Testis (tissue), 3 donors: ENCODE data around the gene SPON1. TPM values are rescaled to one million over a fixed set of nuclear protein-coding genes. Genes with fewer than 3 reads are reported as not detected.

ENCODE experiments used
- DNase-seq: peaks from one replicate; pipeline ENCODE4 v3.0.0-alpha.2; 2019
- H3K27ac ChIP-seq, 2 donors: fragments of 200-600 bp; sonication (generic); one replicate each; pipeline ENCODE4 v1.5.1; 2019
- H3K27me3 ChIP-seq: fragments of 200-600 bp; sonication (generic); one replicate; pipeline ENCODE4 v1.5.1; 2019
- H3K36me3 ChIP-seq: fragments of 200-600 bp; sonication (generic); one replicate; pipeline ENCODE4 v1.5.1; 2017; ENCODE audit warnings: low read depth; ENCODE audit errors: missing control alignments
- H3K4me1 ChIP-seq: fragments of 200-600 bp; sonication (generic); one replicate; pipeline ENCODE4 v1.5.1; 2019
- H3K4me3 ChIP-seq, 2 donors: fragments of 200-600 bp; sonication (generic); one replicate each; pipeline ENCODE4 v1.5.1; 2017 to 2019
- H3K9me3 ChIP-seq: fragments of 200-600 bp; sonication (generic); one replicate; pipeline ENCODE4 v1.5.1; 2017
- CTCF ChIP-seq, 3 experiments: fragments of 450-650 bp in 2 of 3; fragments of 200-600 bp in 1 of 3; sonication (generic) in 1 of 3; IDR thresholded peaks; one replicate each; pipeline ENCODE4 v1.5.1; 2016 to 2019; ENCODE audit warnings: antibody characterized with exemption in 3 of 3, mild to moderate bottlenecking in 2 of 3, moderate library complexity in 1 of 3
- POLR2A ChIP-seq: fragments of 450-650 bp; IDR thresholded peaks from one replicate; pipeline ENCODE4 v1.6.1; 2017; ENCODE audit warnings: antibody characterized with exemption, mild to moderate bottlenecking, moderate library complexity
- WGBS, 2 donors: methylation state at CpG; one replicate each; pipeline ENCODE4 v1.1.5; 2018; 5-methylcytosine and 5-hydroxymethylcytosine counted together
- intact Hi-C: fragments of 100-400 bp; cut with DNase I; formaldehyde crosslinking; loops from one replicate; pipeline ENCODE4 v1.15.1; 2023; ENCODE audit warnings: low total_unique reads
- polyA plus RNA-seq: library from polyadenylated mRNA; stranded (reverse); fragments of 350-450 nt; fragmentation: Illumina TruSeq; extraction: RNeasy Lipid Tissue Mini Kit (QIAGEN cat#74804); gene quantifications from one replicate; pipeline ENCODE4 v1.2.3, GENCODE V29; 2014; ENCODE audit warnings: low read depth, low replicate concordance; ENCODE audit not compliant: insufficient read depth
- total RNA-seq, 2 donors: library from RNA; depleted of rRNA; stranded (reverse); fragments of >200 nt; gene quantifications; one replicate each; pipeline ENCODE4 v1.2.3, GENCODE V29; 2016

SPON1 gene
- total and polyA plus RNA-seq, 3 donors from 2014 or later, result 6.9 to 11.9 (median 7.6) TPM

DNA sequence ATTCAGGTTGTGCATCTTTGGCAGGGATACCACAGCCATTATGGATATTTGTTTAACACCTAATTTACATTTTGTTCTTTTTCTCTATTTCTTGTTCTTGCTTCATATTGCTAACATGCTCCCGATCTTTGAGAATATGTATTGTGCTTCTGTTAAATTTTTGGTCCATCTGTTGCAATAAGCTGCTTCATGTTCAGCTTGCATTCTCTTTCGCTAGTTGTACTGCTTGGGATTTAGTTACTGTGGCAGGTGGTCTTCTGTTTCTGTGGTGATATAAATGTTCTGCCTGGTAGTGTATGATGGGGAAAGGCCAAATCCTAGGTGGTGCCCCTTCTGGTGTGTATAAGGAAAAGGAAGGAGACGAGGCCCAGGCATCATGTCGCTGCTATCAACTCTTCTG is 140.2 kb downstream of the SPON1 start:
- H3K27me3 ChIP-seq, result no peaks in the 10 kb centered on the region
- TF ChIP-seq CTCF (IDR thresholded peaks at IDR 0.05), result no peak
- no peak for TF ChIP-seq POLR2A
- intact Hi-C loops, result no loop called here
- H3K9me3 ChIP-seq, result no peaks in the 10 kb centered on the region
- H3K36me3 ChIP-seq, result no peaks in the 10 kb centered on the region
- no peak for DNase-seq
- no peak overlapping the region for H3K4me3 ChIP-seq
- 91 to 95% methylated on average over 4 of the region's 4 CpGs for WGBS, 2 donors
- H3K4me1 ChIP-seq, result no peaks in the 10 kb centered on the region
- no peak overlapping the region for H3K27ac ChIP-seq

GRCh38 chr11:14105446-14105845 is 142.9 kb downstream of the SPON1 start:
- no peak overlapping the region for H3K27ac ChIP-seq
- intact Hi-C loops, result no loop called here
- no peak overlapping the region for H3K4me3 ChIP-seq
- 83 to 95% methylated on average over 1 of the region's 1 CpG for WGBS, 2 donors
- no peak for TF ChIP-seq POLR2A
- no peak for TF ChIP-seq CTCF (IDR thresholded peaks at IDR 0.05)
- H3K4me1 ChIP-seq, result no peaks in the 10 kb centered on the region
- no peak for DNase-seq
- no peaks in the 10 kb centered on the region for H3K27me3 ChIP-seq
- no peaks in the 10 kb centered on the region for H3K9me3 ChIP-seq
- H3K36me3 ChIP-seq, result no peaks in the 10 kb centered on the region

DNA sequence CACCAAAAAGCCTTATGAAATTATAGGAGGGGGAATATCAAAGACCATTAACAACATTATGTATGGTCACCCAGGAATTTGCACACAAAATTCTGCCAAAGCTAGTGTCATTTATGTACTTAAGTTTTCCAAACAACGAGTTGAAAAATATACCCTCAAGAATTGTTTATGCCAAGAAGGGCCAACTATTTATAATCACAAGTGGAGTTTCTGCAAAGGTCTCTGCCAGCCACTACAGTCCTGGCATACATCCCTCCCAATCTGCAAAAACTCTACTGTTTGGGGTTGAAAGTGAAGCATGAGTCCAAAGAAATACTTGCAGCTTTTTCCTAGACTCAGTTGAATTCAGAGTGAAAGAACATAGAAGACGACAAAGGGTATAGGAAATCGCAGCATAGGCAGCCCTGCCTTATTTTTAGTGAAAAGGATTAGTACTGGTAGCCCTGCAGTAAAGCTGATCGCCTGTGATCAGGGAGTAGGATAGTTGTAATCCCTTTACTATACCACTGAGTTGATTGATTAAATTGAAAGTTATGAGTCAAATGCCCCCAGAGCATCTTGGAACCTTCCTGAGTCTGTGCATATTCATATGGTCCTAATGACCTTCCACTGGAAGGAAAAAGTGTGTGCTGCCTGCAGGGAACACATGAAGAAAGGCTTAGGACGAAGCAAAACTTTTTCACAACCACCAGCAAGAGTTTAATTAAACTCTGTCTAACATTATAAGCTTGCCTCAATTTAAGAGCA is 144.0 kb downstream of the SPON1 start:
- intact Hi-C loops, result no loop called here
- WGBS, 2 donors, result 85% methylated on average over 5 of the region's 5 CpGs

DNA sequence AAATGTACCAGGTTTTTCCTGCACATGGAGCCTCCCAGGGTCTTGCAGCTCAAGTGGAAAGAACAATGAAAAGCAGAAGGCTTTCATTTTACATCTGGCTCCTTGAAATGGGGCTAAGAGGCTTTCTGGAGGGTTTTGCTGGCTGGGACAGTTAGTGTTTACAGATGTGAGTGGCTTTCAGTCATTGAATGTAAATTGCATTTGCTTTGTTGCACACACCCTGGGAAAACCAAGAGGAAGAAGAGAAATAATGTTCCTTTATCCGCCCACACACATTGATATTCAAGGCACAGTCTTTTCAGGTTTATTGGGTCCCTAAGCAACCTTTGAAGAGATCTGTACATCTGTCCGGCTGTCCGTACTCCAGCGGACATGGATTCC is 144.5 kb downstream of the SPON1 start:
- intact Hi-C loops, result no loop called here
- DNase-seq, result no peak
- Histone ChIP-seq H3K27me3 (no peaks in the 10 kb centered on the region), H3K4me3 (no peak overlapping the region), H3K4me1 (no peaks in the 10 kb centered on the region), H3K36me3 (no peaks in the 10 kb centered on the region), H3K27ac (no peak overlapping the region), H3K9me3 (no peaks in the 10 kb centered on the region)
- WGBS, 2 donors, result 72% methylated on average over 4 of the region's 4 CpGs
- TF ChIP-seq POLR2A (no peak), CTCF (IDR thresholded peaks at IDR 0.05) (no peak)

More for the DNA sequence above, 144.0 kb downstream of the SPON1 start:
- TF ChIP-seq CTCF (IDR thresholded peaks at IDR 0.05) (no peak), POLR2A (no peak)
- H3K9me3 ChIP-seq, result no peaks in the 10 kb centered on the region
- H3K36me3 ChIP-seq, result no peaks in the 10 kb centered on the region
- no peak overlapping the region for H3K4me3 ChIP-seq
- no peak overlapping the region for H3K27ac ChIP-seq
- no peaks in the 10 kb centered on the region for H3K27me3 ChIP-seq
- no peaks in the 10 kb centered on the region for H3K4me1 ChIP-seq
- DNase-seq, result no peak

DNA sequence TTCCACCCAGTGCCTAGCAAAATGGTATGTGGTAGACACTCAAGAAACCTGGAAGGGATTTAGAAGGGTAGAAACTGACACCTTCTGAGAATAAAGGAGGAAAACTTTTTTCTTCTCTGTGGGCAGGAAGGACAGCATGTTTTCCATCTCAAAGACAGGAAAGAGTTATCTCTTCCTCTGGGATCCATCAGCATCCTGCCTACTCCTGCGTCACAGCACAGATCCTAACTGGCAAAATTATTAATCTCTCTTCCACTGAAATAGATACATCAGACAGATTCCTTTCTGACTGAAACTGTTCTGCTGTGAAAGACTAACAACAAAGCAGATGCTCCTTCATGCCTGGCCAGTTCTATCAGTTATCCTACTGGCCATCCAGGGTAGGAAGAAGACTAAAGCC is 147.2 kb downstream of the SPON1 start:
- Histone ChIP-seq H3K27ac (no peak overlapping the region), H3K9me3 (no peaks in the 10 kb centered on the region), H3K4me3 (no peak overlapping the region), H3K4me1 (no peaks in the 10 kb centered on the region), H3K27me3 (no peaks in the 10 kb centered on the region), H3K36me3 (no peaks in the 10 kb centered on the region)
- DNase-seq, result no peak
- intact Hi-C loops, result no loop called here
- TF ChIP-seq POLR2A (no peak), CTCF (IDR thresholded peaks at IDR 0.05) (no peak)
- 61 to 71% methylated on average over 1 of the region's 1 CpG for WGBS, 2 donors
